HepG2 (cell line): ENCODE results near the gene ITPRIP. TPM values are rescaled to one million over a fixed set of nuclear protein-coding genes. Genes with fewer than 3 reads are reported as not detected.

ENCODE experiments used
- ATAC-seq: fragments of 200-7000 bp; cut with Tn5 transposase; 3 replicates; pipeline ENCODE4 v1.9.1; 2020; ENCODE audit warnings: mild to moderate bottlenecking, moderate library complexity
- BruUV-seq: library from RNA; stranded (reverse); fragments of 400-500 nt; replicated peaks from 2 replicates; lab custom pipeline; 2021; lab: Mats Ljungman, UMichigan
- CTCF ChIA-PET: fragments of 300-600 bp; formaldehyde crosslinking; extraction: SDS; loops from one replicate; lab custom pipeline; 2021; ENCODE audit warnings: low total read pairs, inconsistent platforms, low intra/inter-chr PET ratio; lab: Yijun Ruan, JAX
- POLR2A ChIA-PET: fragments of 350-600 bp; sonication (Branson Sonifier 250); formaldehyde crosslinking; loops from one replicate; lab custom pipeline; 2020; ENCODE audit warnings: antibody characterized with exemption, inconsistent platforms; lab: Yijun Ruan, JAX
- DNase-seq: peaks from one replicate; pipeline ENCODE4 v3.0.0-alpha.2; 2015; ENCODE audit warnings: low spot score
- FAIRE-seq: peaks from 3 replicates; lab custom pipeline; 2011; peaks lifted over from hg19 to GRCh38; lab: Jason Lieb, UNC
- H2AFZ ChIP-seq: one replicate; pipeline ENCODE4 v1.6.1; 2011; ENCODE audit warnings: low read length, inconsistent platforms
- H3K27ac ChIP-seq: fragments of 300-600 bp; 3 replicates; pipeline ENCODE4 v1.8.0; 2011; ENCODE audit warnings: mixed run types, mild to moderate bottlenecking, mixed read lengths, low read length, inconsistent platforms; ENCODE audit not compliant: insufficient read depth; ENCODE audit errors: extremely low read length
- H3K27me3 ChIP-seq, 2 experiments: fragments of 200-600 bp in 1 of 2; 2 replicates in 1 of 2; 3 replicates in 1 of 2; pipeline versions ENCODE4 v1.6.0 to v1.8.0; 2011; ENCODE audit warnings: low read length in 2 of 2, mild to moderate bottlenecking in 2 of 2, moderate library complexity in 2 of 2, inconsistent platforms in 1 of 2; ENCODE audit not compliant: insufficient read depth in 2 of 2, control insufficient read depth in 1 of 2
- H3K36me3 ChIP-seq, 2 experiments: fragments of 200-600 bp in 1 of 2; replicated peaks in 1 of 2; 2 replicates in 1 of 2; 3 replicates in 1 of 2; pipeline versions ENCODE4 v1.5.1 to v1.8.0; 2011; ENCODE audit warnings: low read length in 2 of 2, inconsistent platforms in 1 of 2; ENCODE audit not compliant: insufficient read depth in 2 of 2, control insufficient read depth in 1 of 2
- H3K4me1 ChIP-seq: 2 replicates; pipeline ENCODE4 v1.5.1; 2012; ENCODE audit warnings: low read length, inconsistent platforms; ENCODE audit not compliant: insufficient read depth
- H3K4me2 ChIP-seq: 2 replicates; pipeline ENCODE4 v1.6.0; 2011; ENCODE audit warnings: low read depth, low read length, inconsistent platforms
- H3K4me3 ChIP-seq, 3 experiments: fragments of 200-600 bp in 1 of 3; sonication (generic), shearing (Covaris generic) in 1 of 3; replicated peaks in 1 of 3; 2 replicates each; pipeline ENCODE4 v1.5.1; 2011 to 2016; ENCODE audit warnings: low read length in 3 of 3, inconsistent platforms in 2 of 3, low read depth in 2 of 3, mild to moderate bottlenecking in 2 of 3, control low read depth in 1 of 3, mixed read lengths in 1 of 3; ENCODE audit not compliant: insufficient read depth in 1 of 3
- H3K79me2 ChIP-seq: one replicate; pipeline ENCODE4 v1.6.1; 2011; ENCODE audit warnings: low read length, inconsistent platforms; ENCODE audit not compliant: insufficient read depth
- H3K9ac ChIP-seq: 2 replicates; pipeline ENCODE4 v1.6.0; 2011; ENCODE audit warnings: mild to moderate bottlenecking, low read depth, low read length, inconsistent platforms; ENCODE audit not compliant: insufficient read depth
- H3K9me3 ChIP-seq: 2 replicates; pipeline ENCODE4 v1.5.1; 2012; ENCODE audit warnings: mild to moderate bottlenecking, low read length
- H4K20me1 ChIP-seq: 2 replicates; pipeline ENCODE4 v1.6.0; 2011; ENCODE audit warnings: inconsistent platforms, mild to moderate bottlenecking, low read length, moderate library complexity; ENCODE audit not compliant: insufficient read depth
- SYNCRIP ChIP-seq: fragments of 200-400 bp; formaldehyde crosslinking; IDR thresholded peaks from 2 replicates; pipeline ENCODE4 v1.6.1; 2018; ENCODE audit warnings: mild to moderate bottlenecking, low read depth, low read length; ENCODE audit not compliant: insufficient read depth
- ZNF232 ChIP-seq: sonication (generic); formaldehyde crosslinking; IDR thresholded peaks from 2 replicates; pipeline ENCODE4 v1.4.0; 2020; ENCODE audit warnings: missing genetic modification reagents, borderline replicate concordance
- ZNF546 ChIP-seq: sonication (generic); formaldehyde crosslinking; conservative IDR thresholded peaks from 2 replicates; pipeline ENCODE4 v1.8.1; 2023; ENCODE audit warnings: mild to moderate bottlenecking, missing genetic modification reagents
- ZNF615 ChIP-seq: sonication (generic); formaldehyde crosslinking; IDR thresholded peaks from 2 replicates; pipeline ENCODE4 v1.5.0; 2020; ENCODE audit warnings: mild to moderate bottlenecking, missing genetic modification reagents, borderline replicate concordance
- WGBS: methylation state at CpG from one replicate; pipeline ENCODE4 v1.1.6; 2017; ENCODE audit warnings: low lambda C conversion rate; 5-methylcytosine and 5-hydroxymethylcytosine counted together
- in situ Hi-C: cut with HindIII; loops from 2 replicates; pipeline ENCODE4 v1.10.0; 2017; ENCODE audit warnings: low pct_unique_long_range_greater_than_20kb; ENCODE audit not compliant: extremely low pct_ligation_motif_present
- intact Hi-C: fragments of 100-400 bp; cut with micrococcal nuclease; formaldehyde crosslinking; loops from one replicate; pipeline ENCODE4 v1.10.0; 2022; ENCODE audit not compliant: unreplicated experiment
- polyA plus RNA-seq, 8 experiments: library from polyadenylated mRNA; depleted of rRNA in 3 of 8; stranded (reverse) in 7 of 8; unstranded in 1 of 8; fragments of >200 nt; fragmentation: Illumina TruSeq in 4 of 8; extraction: Trizol in 4 of 8; gene quantifications; 2 replicates each; pipeline versions ENCODE4 v1.2.1 to v1.2.3, GENCODE V29; 2011 to 2016; ENCODE audit warnings: low read depth in 4 of 8, missing spikeins in 1 of 8, mixed read lengths in 1 of 8; ENCODE audit not compliant: insufficient read depth in 1 of 8
- total RNA-seq, 5 experiments: library from RNA; depleted of rRNA; stranded (reverse); fragments of >200 nt; fragmentation: Illumina TruSeq; extraction: Trizol; gene quantifications; 2 replicates each; pipeline ENCODE4 v1.2.3, GENCODE V29; 2016; ENCODE audit warnings: low read depth in 1 of 5
- TF ChIP-seq, protein P1 (sequence below): IDR thresholded peaks from 2 replicates; pipeline ENCODE4 v1.6.1; 2016; ENCODE audit warnings: mild to moderate bottlenecking
- TF ChIP-seq, protein P2 (sequence below): IDR thresholded peaks from 2 replicates; pipeline ENCODE4 v1.6.1; 2018; ENCODE audit warnings: missing genetic modification reagents
- TF ChIP-seq, protein P3 (sequence below): sonication (generic); formaldehyde crosslinking; IDR thresholded peaks from 2 replicates; pipeline ENCODE4 v1.4.0; 2020; ENCODE audit warnings: missing genetic modification reagents

ITPRIP gene
- total and polyA plus RNA-seq, 2 of the 13 experiments (the other 11 are each of a cell fraction or from before 2014, with no cell fraction given), result 1.00 to 2.8 TPM

- CTCF ChIA-PET, result no interaction called here
- H3K9me3 ChIP-seq, result no peaks in the 10 kb centered on the region
- TF ChIP-seq SYNCRIP (no peak), ZNF232 (CRISPR knock-in tag) (no peak), ZNF615 (no peak), ZNF546 (CRISPR knock-in tag) (no peak)
- TF ChIP-seq, protein P1, sequence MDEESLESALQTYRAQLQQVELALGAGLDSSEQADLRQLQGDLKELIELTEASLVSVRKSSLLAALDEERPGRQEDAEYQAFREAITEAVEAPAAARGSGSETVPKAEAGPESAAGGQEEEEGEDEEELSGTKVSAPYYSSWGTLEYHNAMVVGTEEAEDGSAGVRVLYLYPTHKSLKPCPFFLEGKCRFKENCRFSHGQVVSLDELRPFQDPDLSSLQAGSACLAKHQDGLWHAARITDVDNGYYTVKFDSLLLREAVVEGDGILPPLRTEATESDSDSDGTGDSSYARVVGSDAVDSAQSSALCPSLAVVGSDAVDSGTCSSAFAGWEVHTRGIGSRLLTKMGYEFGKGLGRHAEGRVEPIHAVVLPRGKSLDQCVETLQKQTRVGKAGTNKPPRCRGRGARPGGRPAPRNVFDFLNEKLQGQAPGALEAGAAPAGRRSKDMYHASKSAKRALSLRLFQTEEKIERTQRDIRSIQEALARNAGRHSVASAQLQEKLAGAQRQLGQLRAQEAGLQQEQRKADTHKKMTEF (CRISPR knock-in tag), result no peak
- TF ChIP-seq, all 625 proteins: peak for 0
- Histone ChIP-seq H3K4me1 (no peaks in the 10 kb centered on the region), H3K36me3 (no peaks in the 10 kb centered on the region), H3K27ac (no peak overlapping the region), H3K27me3 (peaks cover 0 to 7% of the 10 kb centered on the region in 2 experiments; a peak in 1 of 5 replicates), H4K20me1 (no peaks in the 10 kb centered on the region), H3K4me2 (no peak overlapping the region), H3K4me3 (no peak overlapping the region), H3K9ac (no peak overlapping the region), H2AFZ (no peak overlapping the region), H3K79me2 (no peaks in the 10 kb centered on the region)
- POLR2A ChIA-PET, result no interaction called here
- ATAC-seq (no peak), FAIRE-seq (no peak), DNase-seq (no peak)
- WGBS, result 0% methylated on average over 2 of the region's 2 CpGs
- intact Hi-C loops (no loop called here), in situ Hi-C loops (no loop called here)
- BruUV-seq, result no TSS peak
Observed at GRCh38 chr10:104368381-104368780, 30.1 kb upstream of the ITPRIP start.

- ChIA-PET CTCF (no interaction called here), POLR2A (no interaction called here)
Observed at GRCh38 chr10:104367904-104368303, 29.6 kb upstream of the ITPRIP start.

More at GRCh38 chr10:104367904-104368303, 29.6 kb upstream of the ITPRIP start:
- Histone ChIP-seq H3K27me3 (peaks cover 0 to 7% of the 10 kb centered on the region in 2 experiments; a peak in 1 of 5 replicates), H4K20me1 (no peaks in the 10 kb centered on the region), H2AFZ (no peak overlapping the region), H3K4me2 (no peak overlapping the region), H3K36me3 (no peaks in the 10 kb centered on the region), H3K79me2 (no peaks in the 10 kb centered on the region), H3K27ac (no peak overlapping the region), H3K4me3 (no peak overlapping the region), H3K4me1 (no peaks in the 10 kb centered on the region), H3K9ac (no peak overlapping the region), H3K9me3 (no peaks in the 10 kb centered on the region)
- FAIRE-seq (no peak), DNase-seq (no peak), ATAC-seq (no peak)
- no TSS peak for BruUV-seq
- in situ Hi-C loops, result no loop called here
- 33% methylated on average over 8 of the region's 8 CpGs for WGBS
- intact Hi-C loops, result no loop called here
- TF ChIP-seq, protein P2, sequence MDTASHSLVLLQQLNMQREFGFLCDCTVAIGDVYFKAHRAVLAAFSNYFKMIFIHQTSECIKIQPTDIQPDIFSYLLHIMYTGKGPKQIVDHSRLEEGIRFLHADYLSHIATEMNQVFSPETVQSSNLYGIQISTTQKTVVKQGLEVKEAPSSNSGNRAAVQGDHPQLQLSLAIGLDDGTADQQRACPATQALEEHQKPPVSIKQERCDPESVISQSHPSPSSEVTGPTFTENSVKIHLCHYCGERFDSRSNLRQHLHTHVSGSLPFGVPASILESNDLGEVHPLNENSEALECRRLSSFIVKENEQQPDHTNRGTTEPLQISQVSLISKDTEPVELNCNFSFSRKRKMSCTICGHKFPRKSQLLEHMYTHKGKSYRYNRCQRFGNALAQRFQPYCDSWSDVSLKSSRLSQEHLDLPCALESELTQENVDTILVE (CRISPR knock-in tag), result no peak
- TF ChIP-seq, protein P3, sequence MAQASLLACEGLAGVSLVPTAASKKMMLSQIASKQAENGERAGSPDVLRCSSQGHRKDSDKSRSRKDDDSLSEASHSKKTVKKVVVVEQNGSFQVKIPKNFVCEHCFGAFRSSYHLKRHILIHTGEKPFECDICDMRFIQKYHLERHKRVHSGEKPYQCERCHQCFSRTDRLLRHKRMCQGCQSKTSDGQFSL (CRISPR knock-in tag), result no peak
